Measurements from ENCODE around the gene COL4A6. TPM values are rescaled to one million over a fixed set of nuclear protein-coding genes. Genes with fewer than 3 reads are reported as not detected.

COL4A6 gene
- total RNA-seq, 1 experiment from 2014 or later: 0.28 TPM

DNA sequence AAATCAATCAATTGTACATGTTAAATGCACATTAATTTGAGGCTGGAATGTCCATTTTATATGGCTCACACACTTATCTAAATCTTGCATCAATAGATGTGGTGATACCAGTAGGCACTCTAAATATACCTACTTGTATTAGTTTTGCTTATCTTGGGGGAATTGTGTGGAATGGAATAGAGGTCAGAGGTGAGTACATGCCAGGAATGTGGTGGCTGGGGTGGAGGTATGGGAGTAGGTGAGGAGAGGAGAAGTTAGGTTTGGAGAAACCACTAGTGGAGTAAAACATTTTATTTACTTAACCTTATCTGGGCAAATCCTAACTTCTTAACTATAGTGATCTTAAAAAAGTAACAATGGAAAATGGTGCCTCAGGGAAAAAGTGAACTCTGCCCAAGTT lies 183.6 kb downstream of the COL4A6 start:
- Histone ChIP-seq H3K36me3 (ENCODE audit: control insufficient read depth, insufficient read depth, low read length) (no peaks in the 10 kb centered on the region), H3K27me3 (ENCODE audit: control insufficient read depth, insufficient read depth, low read length) (no peaks in the 10 kb centered on the region), H3K9me3 (ENCODE audit: control insufficient read depth, insufficient read depth, low read depth, low read length) (no peaks in the 10 kb centered on the region), H3K4me3 (ENCODE audit: low read depth in 2 of 2, low read length in 2 of 2) (no peak overlapping the region), H3K4me1 (ENCODE audit: control insufficient read depth, insufficient read depth, low read length) (no peaks in the 10 kb centered on the region), H3K27ac (ENCODE audit: low read length) (no peak overlapping the region)
- ATAC-seq (no peak), DNase-seq (ENCODE audit: low read depth, low spot score) (no peak)
- intact Hi-C loops (cut with micrococcal nuclease; ENCODE audit: unreplicated experiment): no loop called here
- no peak for TF ChIP-seq SIN3A (IDR thresholded peaks at IDR 0.05; ENCODE audit: borderline replicate concordance, insufficient read depth, low read depth, low read length)
- TF ChIP-seq, protein P1, sequence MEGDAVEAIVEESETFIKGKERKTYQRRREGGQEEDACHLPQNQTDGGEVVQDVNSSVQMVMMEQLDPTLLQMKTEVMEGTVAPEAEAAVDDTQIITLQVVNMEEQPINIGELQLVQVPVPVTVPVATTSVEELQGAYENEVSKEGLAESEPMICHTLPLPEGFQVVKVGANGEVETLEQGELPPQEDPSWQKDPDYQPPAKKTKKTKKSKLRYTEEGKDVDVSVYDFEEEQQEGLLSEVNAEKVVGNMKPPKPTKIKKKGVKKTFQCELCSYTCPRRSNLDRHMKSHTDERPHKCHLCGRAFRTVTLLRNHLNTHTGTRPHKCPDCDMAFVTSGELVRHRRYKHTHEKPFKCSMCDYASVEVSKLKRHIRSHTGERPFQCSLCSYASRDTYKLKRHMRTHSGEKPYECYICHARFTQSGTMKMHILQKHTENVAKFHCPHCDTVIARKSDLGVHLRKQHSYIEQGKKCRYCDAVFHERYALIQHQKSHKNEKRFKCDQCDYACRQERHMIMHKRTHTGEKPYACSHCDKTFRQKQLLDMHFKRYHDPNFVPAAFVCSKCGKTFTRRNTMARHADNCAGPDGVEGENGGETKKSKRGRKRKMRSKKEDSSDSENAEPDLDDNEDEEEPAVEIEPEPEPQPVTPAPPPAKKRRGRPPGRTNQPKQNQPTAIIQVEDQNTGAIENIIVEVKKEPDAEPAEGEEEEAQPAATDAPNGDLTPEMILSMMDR (IDR thresholded peaks at IDR 0.05): no peak
- TF ChIP-seq, protein P2, sequence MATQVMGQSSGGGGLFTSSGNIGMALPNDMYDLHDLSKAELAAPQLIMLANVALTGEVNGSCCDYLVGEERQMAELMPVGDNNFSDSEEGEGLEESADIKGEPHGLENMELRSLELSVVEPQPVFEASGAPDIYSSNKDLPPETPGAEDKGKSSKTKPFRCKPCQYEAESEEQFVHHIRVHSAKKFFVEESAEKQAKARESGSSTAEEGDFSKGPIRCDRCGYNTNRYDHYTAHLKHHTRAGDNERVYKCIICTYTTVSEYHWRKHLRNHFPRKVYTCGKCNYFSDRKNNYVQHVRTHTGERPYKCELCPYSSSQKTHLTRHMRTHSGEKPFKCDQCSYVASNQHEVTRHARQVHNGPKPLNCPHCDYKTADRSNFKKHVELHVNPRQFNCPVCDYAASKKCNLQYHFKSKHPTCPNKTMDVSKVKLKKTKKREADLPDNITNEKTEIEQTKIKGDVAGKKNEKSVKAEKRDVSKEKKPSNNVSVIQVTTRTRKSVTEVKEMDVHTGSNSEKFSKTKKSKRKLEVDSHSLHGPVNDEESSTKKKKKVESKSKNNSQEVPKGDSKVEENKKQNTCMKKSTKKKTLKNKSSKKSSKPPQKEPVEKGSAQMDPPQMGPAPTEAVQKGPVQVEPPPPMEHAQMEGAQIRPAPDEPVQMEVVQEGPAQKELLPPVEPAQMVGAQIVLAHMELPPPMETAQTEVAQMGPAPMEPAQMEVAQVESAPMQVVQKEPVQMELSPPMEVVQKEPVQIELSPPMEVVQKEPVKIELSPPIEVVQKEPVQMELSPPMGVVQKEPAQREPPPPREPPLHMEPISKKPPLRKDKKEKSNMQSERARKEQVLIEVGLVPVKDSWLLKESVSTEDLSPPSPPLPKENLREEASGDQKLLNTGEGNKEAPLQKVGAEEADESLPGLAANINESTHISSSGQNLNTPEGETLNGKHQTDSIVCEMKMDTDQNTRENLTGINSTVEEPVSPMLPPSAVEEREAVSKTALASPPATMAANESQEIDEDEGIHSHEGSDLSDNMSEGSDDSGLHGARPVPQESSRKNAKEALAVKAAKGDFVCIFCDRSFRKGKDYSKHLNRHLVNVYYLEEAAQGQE (IDR thresholded peaks at IDR 0.05; ENCODE audit: insufficient read depth in 1 of 2, low read depth in 2 of 2, low read length in 1 of 2): no peak
- in situ Hi-C loops (cut with HindIII; ENCODE audit: low pct_unique_long_range_greater_than_20kb, low sequenced_read_pairs): no loop called here
- POLR2A ChIA-PET: no interaction called here
- CTCF ChIA-PET: no interaction called here
- no TSS peak for BruUV-seq (replicated peaks)

DNA sequence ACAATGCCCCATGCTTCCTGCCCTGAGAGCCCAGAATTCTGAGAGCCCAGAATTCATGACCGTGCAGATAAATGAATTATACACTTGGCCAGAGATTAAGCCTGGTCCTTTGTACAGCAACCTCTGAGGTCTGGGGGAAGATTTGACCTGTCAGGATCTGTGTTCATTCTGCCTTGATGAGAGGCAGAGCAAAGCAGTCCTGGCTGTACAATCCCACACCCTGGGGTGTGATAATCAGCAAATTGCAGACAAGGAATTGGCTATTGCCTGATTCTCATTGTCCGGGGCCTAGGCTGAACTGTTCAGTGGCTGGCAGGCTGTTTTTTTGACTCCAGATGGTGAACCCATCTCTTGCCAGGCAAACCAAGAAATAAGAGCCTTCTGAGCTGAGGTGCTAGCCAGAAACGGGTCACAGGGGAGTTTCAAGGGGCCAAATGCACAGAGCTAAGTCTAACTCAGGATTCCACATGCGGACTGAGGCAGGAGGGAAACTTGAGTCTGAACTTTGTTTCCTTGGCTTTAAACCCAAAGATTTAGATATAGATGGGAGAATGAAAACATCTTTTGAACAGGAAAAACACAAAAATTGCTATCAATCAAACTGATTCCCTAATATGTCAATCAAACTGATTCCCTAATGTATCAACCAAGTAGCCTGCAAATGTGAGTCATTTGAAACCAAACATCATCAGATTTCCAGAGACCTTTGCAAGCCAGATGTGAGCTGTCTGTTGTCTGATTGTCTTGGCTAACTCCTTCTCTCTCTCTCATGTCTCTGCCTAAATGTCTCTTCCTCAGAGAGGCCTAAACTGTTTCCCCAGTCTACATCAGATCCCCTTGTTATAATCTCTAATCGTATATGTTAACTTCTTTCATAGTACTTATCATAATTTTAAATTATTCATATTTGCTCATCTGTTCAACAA lies 187.3 kb downstream of the COL4A6 start:
- no peak for TF ChIP-seq TCF7L2 (IDR thresholded peaks at IDR 0.05; ENCODE audit: low read depth, low read length)
- TF ChIP-seq, protein P1 (IDR thresholded peaks at IDR 0.05): no peak
- TF ChIP-seq, protein P2 (IDR thresholded peaks at IDR 0.05; ENCODE audit: insufficient read depth in 1 of 2, low read depth in 2 of 2, low read length in 1 of 2): no peak
- no peak for TF ChIP-seq SIN3A (IDR thresholded peaks at IDR 0.05; ENCODE audit: borderline replicate concordance, insufficient read depth, low read depth, low read length)
- TF ChIP-seq POLR2AphosphoS5 (IDR thresholded peaks at IDR 0.05; ENCODE audit: low read depth, low read length): no peak
- in situ Hi-C loops (cut with HindIII; ENCODE audit: low pct_unique_long_range_greater_than_20kb, low sequenced_read_pairs): no loop called here
- intact Hi-C loops (cut with micrococcal nuclease; ENCODE audit: unreplicated experiment): no loop called here
- no TSS peak for BruUV-seq (replicated peaks)
- CTCF ChIA-PET: no interaction called here
- Histone ChIP-seq H3K4me3 (ENCODE audit: low read depth in 2 of 2, low read length in 2 of 2) (no peak overlapping the region), H3K9me3 (ENCODE audit: control insufficient read depth, insufficient read depth, low read depth, low read length) (no peaks in the 10 kb centered on the region), H3K27me3 (ENCODE audit: control insufficient read depth, insufficient read depth, low read length) (no peaks in the 10 kb centered on the region), H3K36me3 (ENCODE audit: control insufficient read depth, insufficient read depth, low read length) (no peaks in the 10 kb centered on the region), H3K4me1 (ENCODE audit: control insufficient read depth, insufficient read depth, low read length) (no peaks in the 10 kb centered on the region), H3K27ac (ENCODE audit: low read length) (no peak overlapping the region)
- DNase-seq (ENCODE audit: low read depth, low spot score) (no peak), ATAC-seq (no peak)
- POLR2A ChIA-PET: no interaction called here
